WTC11 (cell line): ENCODE measurements around the gene IL2RG.

ENCODE experiments used
- CTCF ChIP-seq: fragments of 200-600 bp; IDR thresholded peaks from 2 replicates; pipeline ENCODE4 v1.8.0; 2022; ENCODE audit warnings: antibody characterized with exemption
- ESRRA ChIP-seq: sonication (generic); formaldehyde crosslinking; IDR thresholded peaks from 2 replicates; pipeline ENCODE4 v1.8.1; 2022; ENCODE audit warnings: mild to moderate bottlenecking, missing genetic modification reagents, borderline replicate concordance
- ETV6 ChIP-seq: sonication (generic); formaldehyde crosslinking; IDR thresholded peaks from 2 replicates; pipeline ENCODE4 v1.8.1; 2022; ENCODE audit warnings: mild to moderate bottlenecking, missing genetic modification reagents
- GABPB1 ChIP-seq: sonication (generic); formaldehyde crosslinking; IDR thresholded peaks from 2 replicates; pipeline ENCODE4 v1.8.1; 2023; ENCODE audit warnings: mild to moderate bottlenecking, missing genetic modification reagents
- JUN ChIP-seq: sonication (generic); formaldehyde crosslinking; IDR thresholded peaks from 2 replicates; pipeline ENCODE4 v1.8.0; 2023; ENCODE audit warnings: mild to moderate bottlenecking, missing genetic modification reagents
- MYBL2 ChIP-seq: sonication (generic); formaldehyde crosslinking; IDR thresholded peaks from 2 replicates; pipeline ENCODE4 v1.8.1; 2023; ENCODE audit warnings: mild to moderate bottlenecking, moderate library complexity, missing genetic modification reagents
- OVOL2 ChIP-seq: fragments of 250-450 bp; sonication (Bioruptor Pico); IDR thresholded peaks from 2 replicates; pipeline ENCODE4 v1.9.0; 2021; ENCODE audit warnings: mild to moderate bottlenecking, borderline replicate concordance
- USF2 ChIP-seq: sonication (generic); formaldehyde crosslinking; IDR thresholded peaks from 2 replicates; pipeline ENCODE4 v1.8.1; 2023; ENCODE audit warnings: mild to moderate bottlenecking, missing genetic modification reagents, moderate library complexity
- ZBTB21 ChIP-seq: sonication (generic); formaldehyde crosslinking; IDR thresholded peaks from 2 replicates; pipeline ENCODE4 v1.8.1; 2023; ENCODE audit warnings: mild to moderate bottlenecking, missing genetic modification reagents, borderline replicate concordance
- ZNF121 ChIP-seq: sonication (generic); formaldehyde crosslinking; IDR thresholded peaks from 2 replicates; pipeline ENCODE4 v1.8.0; 2023; ENCODE audit warnings: missing genetic modification reagents
- ZNF396 ChIP-seq: fragments of 250-450 bp; sonication (Bioruptor Pico); IDR thresholded peaks from 2 replicates; pipeline ENCODE4 v1.8.0; 2021; ENCODE audit warnings: mild to moderate bottlenecking, moderate library complexity, borderline replicate concordance
- TF ChIP-seq, protein P1 (sequence below): sonication (generic); formaldehyde crosslinking; IDR thresholded peaks from 2 replicates; pipeline ENCODE4 v1.8.0; 2023; ENCODE audit warnings: missing genetic modification reagents, mild to moderate bottlenecking, borderline replicate concordance
- TF ChIP-seq, protein P2 (sequence below): sonication (generic); formaldehyde crosslinking; IDR thresholded peaks from 2 replicates; pipeline ENCODE4 v1.8.0; 2022; ENCODE audit warnings: mild to moderate bottlenecking, missing genetic modification reagents

- TF ChIP-seq CTCF (no peak), OVOL2 (CRISPR knock-in tag) (no peak), GABPB1 (CRISPR knock-in tag) (no peak), ZBTB21 (CRISPR knock-in tag) (no peak), JUN (CRISPR knock-in tag) (no peak), ESRRA (CRISPR knock-in tag) (no peak), ZNF121 (CRISPR knock-in tag) (no peak), USF2 (CRISPR knock-in tag) (no peak), ETV6 (CRISPR knock-in tag) (no peak), MYBL2 (CRISPR knock-in tag) (no peak), ZNF396 (CRISPR knock-in tag) (no peak)
- TF ChIP-seq, protein P1, sequence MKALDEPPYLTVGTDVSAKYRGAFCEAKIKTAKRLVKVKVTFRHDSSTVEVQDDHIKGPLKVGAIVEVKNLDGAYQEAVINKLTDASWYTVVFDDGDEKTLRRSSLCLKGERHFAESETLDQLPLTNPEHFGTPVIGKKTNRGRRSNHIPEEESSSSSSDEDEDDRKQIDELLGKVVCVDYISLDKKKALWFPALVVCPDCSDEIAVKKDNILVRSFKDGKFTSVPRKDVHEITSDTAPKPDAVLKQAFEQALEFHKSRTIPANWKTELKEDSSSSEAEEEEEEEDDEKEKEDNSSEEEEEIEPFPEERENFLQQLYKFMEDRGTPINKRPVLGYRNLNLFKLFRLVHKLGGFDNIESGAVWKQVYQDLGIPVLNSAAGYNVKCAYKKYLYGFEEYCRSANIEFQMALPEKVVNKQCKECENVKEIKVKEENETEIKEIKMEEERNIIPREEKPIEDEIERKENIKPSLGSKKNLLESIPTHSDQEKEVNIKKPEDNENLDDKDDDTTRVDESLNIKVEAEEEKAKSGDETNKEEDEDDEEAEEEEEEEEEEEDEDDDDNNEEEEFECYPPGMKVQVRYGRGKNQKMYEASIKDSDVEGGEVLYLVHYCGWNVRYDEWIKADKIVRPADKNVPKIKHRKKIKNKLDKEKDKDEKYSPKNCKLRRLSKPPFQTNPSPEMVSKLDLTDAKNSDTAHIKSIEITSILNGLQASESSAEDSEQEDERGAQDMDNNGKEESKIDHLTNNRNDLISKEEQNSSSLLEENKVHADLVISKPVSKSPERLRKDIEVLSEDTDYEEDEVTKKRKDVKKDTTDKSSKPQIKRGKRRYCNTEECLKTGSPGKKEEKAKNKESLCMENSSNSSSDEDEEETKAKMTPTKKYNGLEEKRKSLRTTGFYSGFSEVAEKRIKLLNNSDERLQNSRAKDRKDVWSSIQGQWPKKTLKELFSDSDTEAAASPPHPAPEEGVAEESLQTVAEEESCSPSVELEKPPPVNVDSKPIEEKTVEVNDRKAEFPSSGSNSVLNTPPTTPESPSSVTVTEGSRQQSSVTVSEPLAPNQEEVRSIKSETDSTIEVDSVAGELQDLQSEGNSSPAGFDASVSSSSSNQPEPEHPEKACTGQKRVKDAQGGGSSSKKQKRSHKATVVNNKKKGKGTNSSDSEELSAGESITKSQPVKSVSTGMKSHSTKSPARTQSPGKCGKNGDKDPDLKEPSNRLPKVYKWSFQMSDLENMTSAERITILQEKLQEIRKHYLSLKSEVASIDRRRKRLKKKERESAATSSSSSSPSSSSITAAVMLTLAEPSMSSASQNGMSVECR, result no peak
- TF ChIP-seq, protein P2, sequence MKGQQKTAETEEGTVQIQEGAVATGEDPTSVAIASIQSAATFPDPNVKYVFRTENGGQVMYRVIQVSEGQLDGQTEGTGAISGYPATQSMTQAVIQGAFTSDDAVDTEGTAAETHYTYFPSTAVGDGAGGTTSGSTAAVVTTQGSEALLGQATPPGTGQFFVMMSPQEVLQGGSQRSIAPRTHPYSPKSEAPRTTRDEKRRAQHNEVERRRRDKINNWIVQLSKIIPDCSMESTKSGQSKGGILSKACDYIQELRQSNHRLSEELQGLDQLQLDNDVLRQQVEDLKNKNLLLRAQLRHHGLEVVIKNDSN, result no peak
Observed at GRCh38 chrX:71105628-71106027, 5.7 kb downstream of the IL2RG start.
